ENCODE results near the gene PTPN7. TPM values are rescaled to one million over a fixed set of nuclear protein-coding genes. Genes with fewer than 3 reads are reported as not detected.
"Not testable (repeated sequence)": the region's sequence is repeated elsewhere in the genome, so short reads cannot be mapped to it uniquely, and the experiment has no call there.

The PTPN7 gene
- polyA plus RNA-seq, 1 donor, result 1.3 TPM

GRCh38 chr1:202130816-202131522 is 29.4 kb downstream of the PTPN7 start:
- DNase-seq, result no peak

GRCh38 chr1:202130297-202130721 is 30.1 kb downstream of the PTPN7 start:
- DNase-seq, result no peak

GRCh38 chr1:202129453-202130296 is 30.7 kb downstream of the PTPN7 start:
- DNase-seq, result no peak

- DNase-seq, result no peak
These were observed 32.4 kb downstream of the PTPN7 start for GRCh38 chr1:202127836-202128622.

- DNase-seq, result no peak
These were observed 33.3 kb downstream of the PTPN7 start for GRCh38 chr1:202127061-202127460.

GRCh38 chr1:202126426-202126825 is 34.0 kb downstream of the PTPN7 start:
- no peak for DNase-seq

- DNase-seq, result no peak
These were observed 34.8 kb downstream of the PTPN7 start for GRCh38 chr1:202125611-202126010.

- DNase-seq, result no peak
These were observed 36.3 kb downstream of the PTPN7 start for GRCh38 chr1:202124142-202124541.

GRCh38 chr1:202123336-202123813 is 37.0 kb downstream of the PTPN7 start:
- DNase-seq, result no peak

GRCh38 chr1:202122639-202123335 is 37.6 kb downstream of the PTPN7 start, which contains the start of gene GPR37L1:
Gene GPR37L1, plus strand, starts transcription at chr1:202122917. Its CDS starts 47 bp downstream, at chr1:202122964.
- DNase-seq, result no peak

GRCh38 chr1:202121006-202121405 is 39.4 kb downstream of the PTPN7 start:
- no peak for DNase-seq

- no peak for DNase-seq
These were observed 42.5 kb downstream of the PTPN7 start for GRCh38 chr1:202117898-202118371.

GRCh38 chr1:202116287-202116686 is 44.1 kb downstream of the PTPN7 start:
- no peak for DNase-seq

- DNase-seq, result no peak
These were observed 46.6 kb downstream of the PTPN7 start for GRCh38 chr1:202113690-202114300.

- no peak for DNase-seq
These were observed 47.3 kb downstream of the PTPN7 start for GRCh38 chr1:202112859-202113689.

- not testable (repeated sequence) for DNase-seq
These were observed 48.8 kb downstream of the PTPN7 start for GRCh38 chr1:202111589-202111988.

- no peak for DNase-seq
These were observed 49.4 kb downstream of the PTPN7 start for GRCh38 chr1:202110977-202111376.

- DNase-seq, result no peak
These were observed 52.3 kb downstream of the PTPN7 start for GRCh38 chr1:202107801-202108731.

GRCh38 chr1:202107321-202107761 is 53.1 kb downstream of the PTPN7 start:
- no peak for DNase-seq
